ENCODE data around the gene CAPN12. TPM values are rescaled to one million over a fixed set of nuclear protein-coding genes. Genes with fewer than 3 reads are reported as not detected.

Gene CAPN12
- total and polyA plus RNA-seq, 2 experiments from 2014 or later: 1.3 to 10.9 TPM

GRCh38 chr19:38699647-38700349, 44.5 kb downstream of the CAPN12 start:
- Histone ChIP-seq H3K9me3 (ENCODE audit: low read depth) (no peaks in the 10 kb centered on the region), H3K4me3 (no peak overlapping the region), H3K4me1 (ENCODE audit: low read depth) (peaks cover 10% of the 10 kb centered on the region), H3K36me3 (peaks cover 19% of the 10 kb centered on the region), H3K27me3 (no peaks in the 10 kb centered on the region), H3K27ac (peak overlapping the region; percentile 25)
- no peak for DNase-seq (ENCODE audit: low read depth in 1 of 2, low spot score in 1 of 2)
- no peak for TF ChIP-seq CTCF (IDR thresholded peaks at IDR 0.05; ENCODE audit: low read depth, low read length)

GRCh38 chr19:38699027-38699346, 45.3 kb downstream of the CAPN12 start:
- H3K36me3 ChIP-seq: peaks cover 14% of the 10 kb centered on the region
- H3K27ac ChIP-seq: peak overlapping the region; percentile 68

GRCh38 chr19:38698225-38699026, 45.8 kb downstream of the CAPN12 start:
- peaks cover 16% of the 10 kb centered on the region for H3K4me1 ChIP-seq (ENCODE audit: low read depth)
- no peak overlapping the region for H3K4me3 ChIP-seq
- no peak for TF ChIP-seq CTCF (IDR thresholded peaks at IDR 0.05; ENCODE audit: low read depth, low read length)
- H3K27ac ChIP-seq: peak overlapping the region; percentile 68
- H3K36me3 ChIP-seq: peaks cover 10% of the 10 kb centered on the region
- no peaks in the 10 kb centered on the region for H3K27me3 ChIP-seq
- H3K9me3 ChIP-seq (ENCODE audit: low read depth): no peaks in the 10 kb centered on the region
- DNase-seq (ENCODE audit: low read depth in 1 of 2, low spot score in 1 of 2): no peak

More at GRCh38 chr19:38699027-38699346, 45.3 kb downstream of the CAPN12 start:
- Histone ChIP-seq H3K9me3 (ENCODE audit: low read depth) (no peaks in the 10 kb centered on the region), H3K27me3 (no peaks in the 10 kb centered on the region), H3K4me1 (ENCODE audit: low read depth) (peaks cover 10% of the 10 kb centered on the region), H3K4me3 (no peak overlapping the region)
- DNase-seq (ENCODE audit: low read depth in 1 of 2, low spot score in 1 of 2): no peak
- no peak for TF ChIP-seq CTCF (IDR thresholded peaks at IDR 0.05; ENCODE audit: low read depth, low read length)

GRCh38 chr19:38697641-38698071, 46.6 kb downstream of the CAPN12 start:
- Histone ChIP-seq H3K4me1 (ENCODE audit: low read depth) (peaks cover 24% of the 10 kb centered on the region), H3K27me3 (no peaks in the 10 kb centered on the region), H3K36me3 (peaks cover 6% of the 10 kb centered on the region), H3K4me3 (no peak overlapping the region), H3K27ac (peak overlapping the region; percentile 63), H3K9me3 (ENCODE audit: low read depth) (no peaks in the 10 kb centered on the region)
- TF ChIP-seq CTCF (IDR thresholded peaks at IDR 0.05; ENCODE audit: low read depth, low read length): no peak
- no peak for DNase-seq (ENCODE audit: low read depth in 1 of 2, low spot score in 1 of 2)

GRCh38 chr19:38697197-38697596, 47.1 kb downstream of the CAPN12 start:
- no peak for TF ChIP-seq CTCF (IDR thresholded peaks at IDR 0.05; ENCODE audit: low read depth, low read length)
- peaks cover 27% of the 10 kb centered on the region for H3K4me1 ChIP-seq (ENCODE audit: low read depth)
- H3K36me3 ChIP-seq: peaks cover 5% of the 10 kb centered on the region
- H3K27me3 ChIP-seq: no peaks in the 10 kb centered on the region
- DNase-seq (ENCODE audit: low read depth in 1 of 2, low spot score in 1 of 2): no peak
- peak overlapping the region; percentile 63 for H3K27ac ChIP-seq
- H3K4me3 ChIP-seq: no peak overlapping the region
- H3K9me3 ChIP-seq (ENCODE audit: low read depth): no peaks in the 10 kb centered on the region
